Dendritic cell treated with granulocyte-macrophage colony-stimulating factor and Interleukin-4, amounts not matched to agents 40 ng/mL and 50 ng/mL, for 4 days (primary cell): Measurements from ENCODE around the gene TESPA1.
"Not testable (repeated sequence)": the region's sequence is repeated elsewhere in the genome, so short reads cannot be mapped to it uniquely, and the experiment has no call there.

Experiments used
- H3K27ac Mint-ChIP-seq: one replicate; pipeline ENCODE4 v1.8.0; 2022; ENCODE audit warnings: mild to moderate bottlenecking, mixed read lengths
- H3K27me3 Mint-ChIP-seq: one replicate; pipeline ENCODE4 v1.8.0; 2022; ENCODE audit warnings: mild to moderate bottlenecking, mixed read lengths
- H3K36me3 Mint-ChIP-seq: one replicate; pipeline ENCODE4 v1.8.0; 2022; ENCODE audit warnings: low read depth, mixed read lengths
- H3K4me1 Mint-ChIP-seq: one replicate; pipeline ENCODE4 v1.8.0; 2022; ENCODE audit warnings: low read depth, mixed read lengths
- H3K4me3 Mint-ChIP-seq: one replicate; pipeline ENCODE4 v1.8.0; 2022; ENCODE audit warnings: mild to moderate bottlenecking, moderate library complexity, mixed read lengths
- H3K9me3 Mint-ChIP-seq: one replicate; pipeline ENCODE4 v1.8.0; 2022; ENCODE audit warnings: mixed read lengths
- intact Hi-C: fragments of 100-400 bp; cut with micrococcal nuclease; formaldehyde crosslinking; loops from one replicate; pipeline ENCODE4 v1.15.0; 2022

The TESPA1 gene

GRCh38 chr12:54948171-54948570 lies 36.4 kb downstream of the TESPA1 start:
- Mint-ChIP-seq H3K4me3 (no peak overlapping the region), H3K27ac (no peak overlapping the region), H3K27me3 (peaks cover 4% of the 10 kb centered on the region), H3K36me3 (peaks cover 6% of the 10 kb centered on the region), H3K9me3 (peaks cover 18% of the 10 kb centered on the region), H3K4me1 (peaks cover 6% of the 10 kb centered on the region)
- intact Hi-C loops = no loop called here

- no peaks in the 10 kb centered on the region for H3K4me1 Mint-ChIP-seq
- intact Hi-C loops = no loop called here
- no peaks in the 10 kb centered on the region for H3K9me3 Mint-ChIP-seq
- no peak overlapping the region for H3K4me3 Mint-ChIP-seq
- H3K36me3 Mint-ChIP-seq = no peaks in the 10 kb centered on the region
- H3K27ac Mint-ChIP-seq = no peak overlapping the region
- H3K27me3 Mint-ChIP-seq = peaks cover 4% of the 10 kb centered on the region
Observed at GRCh38 chr12:54945082-54945481, 39.5 kb downstream of the TESPA1 start.

- H3K27ac Mint-ChIP-seq, H3K4me3 Mint-ChIP-seq, H3K27me3 Mint-ChIP-seq, H3K36me3 Mint-ChIP-seq, H3K4me1 Mint-ChIP-seq, intact Hi-C loops, H3K9me3 Mint-ChIP-seq: not testable (repeated sequence)
Observed at GRCh38 chr12:54943292-54943691, 41.3 kb downstream of the TESPA1 start.

GRCh38 chr12:54941659-54942058 lies 42.9 kb downstream of the TESPA1 start:
- Mint-ChIP-seq H3K27me3 (no peaks in the 10 kb centered on the region), H3K4me1 (peaks cover 3% of the 10 kb centered on the region), H3K27ac (no peak overlapping the region), H3K9me3 (no peaks in the 10 kb centered on the region), H3K4me3 (no peak overlapping the region), H3K36me3 (no peaks in the 10 kb centered on the region)
- intact Hi-C loops = no loop called here

- Mint-ChIP-seq H3K4me1 (peaks cover 12% of the 10 kb centered on the region), H3K27me3 (no peaks in the 10 kb centered on the region), H3K27ac (no peak overlapping the region), H3K4me3 (no peak overlapping the region), H3K36me3 (no peaks in the 10 kb centered on the region), H3K9me3 (peaks cover under 1% of the 10 kb centered on the region)
- intact Hi-C loops = no loop called here
Observed at GRCh38 chr12:54940727-54941315, 43.7 kb downstream of the TESPA1 start.

GRCh38 chr12:54937929-54938328 lies 46.6 kb downstream of the TESPA1 start:
- intact Hi-C loops = no loop called here
- Mint-ChIP-seq H3K4me3 (no peak overlapping the region), H3K9me3 (peaks cover 8% of the 10 kb centered on the region), H3K27me3 (no peaks in the 10 kb centered on the region), H3K36me3 (no peaks in the 10 kb centered on the region), H3K4me1 (peaks cover 40% of the 10 kb centered on the region), H3K27ac (no peak overlapping the region)

GRCh38 chr12:54937376-54937775 lies 47.2 kb downstream of the TESPA1 start:
- Mint-ChIP-seq H3K27me3 (no peaks in the 10 kb centered on the region), H3K4me1 (peaks cover 44% of the 10 kb centered on the region), H3K4me3 (no peak overlapping the region), H3K9me3 (peaks cover 10% of the 10 kb centered on the region), H3K27ac (no peak overlapping the region), H3K36me3 (no peaks in the 10 kb centered on the region)
- intact Hi-C loops = no loop called here

GRCh38 chr12:54936736-54937135 lies 47.8 kb downstream of the TESPA1 start:
- H3K4me1 Mint-ChIP-seq = peaks cover 44% of the 10 kb centered on the region
- H3K27ac Mint-ChIP-seq = no peak overlapping the region
- intact Hi-C loops = no loop called here
- peaks cover 16% of the 10 kb centered on the region for H3K9me3 Mint-ChIP-seq
- no peaks in the 10 kb centered on the region for H3K27me3 Mint-ChIP-seq
- H3K36me3 Mint-ChIP-seq = no peaks in the 10 kb centered on the region
- no peak overlapping the region for H3K4me3 Mint-ChIP-seq

GRCh38 chr12:54935235-54935951 lies 49.2 kb downstream of the TESPA1 start:
- peaks cover 44% of the 10 kb centered on the region for H3K4me1 Mint-ChIP-seq

GRCh38 chr12:54934419-54934818 lies 50.1 kb downstream of the TESPA1 start:
- H3K4me1 Mint-ChIP-seq = peaks cover 44% of the 10 kb centered on the region
- H3K27ac Mint-ChIP-seq = no peak overlapping the region
- peaks cover 40% of the 10 kb centered on the region for H3K9me3 Mint-ChIP-seq
- no peak overlapping the region for H3K4me3 Mint-ChIP-seq
- intact Hi-C loops = no loop called here
- peaks cover 16% of the 10 kb centered on the region for H3K36me3 Mint-ChIP-seq
- no peaks in the 10 kb centered on the region for H3K27me3 Mint-ChIP-seq

More at GRCh38 chr12:54935235-54935951, 49.2 kb downstream of the TESPA1 start:
- peaks cover 7% of the 10 kb centered on the region for H3K36me3 Mint-ChIP-seq
- no peaks in the 10 kb centered on the region for H3K27me3 Mint-ChIP-seq
- H3K4me3 Mint-ChIP-seq = no peak overlapping the region
- peaks cover 30% of the 10 kb centered on the region for H3K9me3 Mint-ChIP-seq
- H3K27ac Mint-ChIP-seq = peak overlapping the region; percentile 86
- intact Hi-C loops = no loop called here

GRCh38 chr12:54933376-54933775 lies 51.2 kb downstream of the TESPA1 start:
- intact Hi-C loops = no loop called here
- no peaks in the 10 kb centered on the region for H3K27me3 Mint-ChIP-seq
- H3K27ac Mint-ChIP-seq = no peak overlapping the region
- peaks cover 17% of the 10 kb centered on the region for H3K36me3 Mint-ChIP-seq
- H3K4me1 Mint-ChIP-seq = peaks cover 44% of the 10 kb centered on the region
- H3K9me3 Mint-ChIP-seq = peaks cover 45% of the 10 kb centered on the region
- H3K4me3 Mint-ChIP-seq = no peak overlapping the region

GRCh38 chr12:54932691-54933090 lies 51.9 kb downstream of the TESPA1 start:
- Mint-ChIP-seq H3K36me3 (peaks cover 17% of the 10 kb centered on the region), H3K9me3 (peaks cover 45% of the 10 kb centered on the region), H3K27ac (no peak overlapping the region), H3K27me3 (no peaks in the 10 kb centered on the region), H3K4me3 (no peak overlapping the region), H3K4me1 (peaks cover 44% of the 10 kb centered on the region)
- intact Hi-C loops = no loop called here

- no peak overlapping the region for H3K27ac Mint-ChIP-seq
- H3K4me3 Mint-ChIP-seq = no peak overlapping the region
- peaks cover 44% of the 10 kb centered on the region for H3K4me1 Mint-ChIP-seq
- intact Hi-C loops = no loop called here
- H3K36me3 Mint-ChIP-seq = peaks cover 17% of the 10 kb centered on the region
- H3K27me3 Mint-ChIP-seq = no peaks in the 10 kb centered on the region
- H3K9me3 Mint-ChIP-seq = peaks cover 52% of the 10 kb centered on the region
Observed at GRCh38 chr12:54932038-54932437, 52.5 kb downstream of the TESPA1 start.

- no peak overlapping the region for H3K4me3 Mint-ChIP-seq
- intact Hi-C loops = no loop called here
- H3K9me3 Mint-ChIP-seq = peaks cover 51% of the 10 kb centered on the region
- H3K36me3 Mint-ChIP-seq = peaks cover 17% of the 10 kb centered on the region
- H3K4me1 Mint-ChIP-seq = peaks cover 24% of the 10 kb centered on the region
- no peaks in the 10 kb centered on the region for H3K27me3 Mint-ChIP-seq
- H3K27ac Mint-ChIP-seq = no peak overlapping the region
Observed at GRCh38 chr12:54929998-54930397, 54.6 kb downstream of the TESPA1 start.

- Mint-ChIP-seq H3K27ac (no peak overlapping the region), H3K4me1 (no peaks in the 10 kb centered on the region), H3K4me3 (no peak overlapping the region), H3K9me3 (peaks cover 37% of the 10 kb centered on the region), H3K27me3 (no peaks in the 10 kb centered on the region), H3K36me3 (peaks cover 17% of the 10 kb centered on the region)
- intact Hi-C loops = no loop called here
Observed at GRCh38 chr12:54926246-54926645, 58.3 kb downstream of the TESPA1 start.
